SW 1271 (cell line): ENCODE results near the gene APOA1.
"Not testable (repeated sequence)": the region's sequence is repeated elsewhere in the genome, so short reads cannot be mapped to it uniquely, and the experiment has no call there.

ENCODE experiments used
- DNase-seq, 2 experiments: peaks; one replicate each; lab custom pipeline; 2025; lab: John Stamatoyannopoulos, UW

Gene APOA1

GRCh38 chr11:116813781-116814471 is 23.5 kb downstream of the APOA1 start:
- DNase-seq = no peak

- DNase-seq = no peak
Observed at GRCh38 chr11:116813170-116813569, 24.3 kb downstream of the APOA1 start.

GRCh38 chr11:116812109-116812508 is 25.3 kb downstream of the APOA1 start:
- DNase-seq = no peak

- DNase-seq = no peak
Observed at GRCh38 chr11:116811194-116811593, 26.2 kb downstream of the APOA1 start.

- DNase-seq = no peak
Observed at GRCh38 chr11:116808262-116809175, 28.9 kb downstream of the APOA1 start.

GRCh38 chr11:116807601-116808261 is 29.7 kb downstream of the APOA1 start:
- DNase-seq = no peak

- DNase-seq = no peak
Observed at GRCh38 chr11:116804001-116804400, 33.4 kb downstream of the APOA1 start.

GRCh38 chr11:116801662-116802061 is 35.8 kb downstream of the APOA1 start:
- DNase-seq = not testable (repeated sequence)

GRCh38 chr11:116800610-116801009 is 36.8 kb downstream of the APOA1 start:
- DNase-seq = no peak

GRCh38 chr11:116798368-116798767 is 39.1 kb downstream of the APOA1 start:
- no peak for DNase-seq

- no peak for DNase-seq
Observed at GRCh38 chr11:116797816-116798215, 39.6 kb downstream of the APOA1 start.

GRCh38 chr11:116796548-116796947 is 40.9 kb downstream of the APOA1 start:
- no peak for DNase-seq

- DNase-seq = no peak
Observed at GRCh38 chr11:116794851-116795250, 42.6 kb downstream of the APOA1 start.

GRCh38 chr11:116793772-116794097 is 43.7 kb downstream of the APOA1 start:
- DNase-seq = peak in 1 of 2 experiments; percentile 25

GRCh38 chr11:116792869-116793771 is 44.3 kb downstream of the APOA1 start:
- peak in 1 of 2 experiments; percentile 14 for DNase-seq

GRCh38 chr11:116792144-116792868 is 45.1 kb downstream of the APOA1 start:
- DNase-seq = no peak

GRCh38 chr11:116791813-116792143 is 45.6 kb downstream of the APOA1 start, which contains the start of gene APOA5:
Gene APOA5, minus strand, starts transcription at chr11:116791879. Its CDS starts 19 bp downstream, at chr11:116791860.
- no peak for DNase-seq

- DNase-seq = peak in 1 of 2 experiments; percentile 4
Observed at GRCh38 chr11:116791002-116791812, 46.2 kb downstream of the APOA1 start.

GRCh38 chr11:116790167-116791001 is 47.0 kb downstream of the APOA1 start:
- no peak for DNase-seq
